ENCODE data around the gene BMAL1.
"Not testable (repeated sequence)": the region's sequence is repeated elsewhere in the genome, so short reads cannot be mapped to it uniquely, and the experiment has no call there.

BMAL1 gene

GRCh38 chr11:13391217-13391616 is 113.6 kb downstream of the BMAL1 start:
- no peak for DNase-seq

- DNase-seq = not testable (repeated sequence)
Observed at GRCh38 chr11:13398335-13398734, 120.7 kb downstream of the BMAL1 start.

- DNase-seq = no peak
Observed at GRCh38 chr11:13405220-13405619, 127.6 kb downstream of the BMAL1 start.

DNA sequence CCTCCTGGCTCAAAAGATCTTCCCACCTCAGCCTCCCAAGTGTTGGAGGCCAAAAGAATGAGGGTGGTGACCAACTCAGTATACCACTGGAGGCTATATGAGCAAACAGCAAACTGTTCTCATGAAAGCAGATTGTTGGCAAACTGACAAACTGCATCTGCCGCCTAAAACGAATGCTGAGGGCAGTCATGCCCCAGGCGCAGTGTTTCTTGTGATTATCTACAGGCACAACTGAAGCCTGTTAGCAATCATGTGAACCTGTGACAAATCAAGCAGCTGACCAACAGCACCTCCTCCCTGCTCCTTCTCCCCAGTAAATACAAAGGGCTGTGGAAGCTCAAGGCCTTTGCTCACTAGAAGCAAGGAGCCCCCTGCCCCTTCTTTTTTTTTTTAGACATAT is 137.6 kb downstream of the BMAL1 start:
- DNase-seq = no peak

DNA sequence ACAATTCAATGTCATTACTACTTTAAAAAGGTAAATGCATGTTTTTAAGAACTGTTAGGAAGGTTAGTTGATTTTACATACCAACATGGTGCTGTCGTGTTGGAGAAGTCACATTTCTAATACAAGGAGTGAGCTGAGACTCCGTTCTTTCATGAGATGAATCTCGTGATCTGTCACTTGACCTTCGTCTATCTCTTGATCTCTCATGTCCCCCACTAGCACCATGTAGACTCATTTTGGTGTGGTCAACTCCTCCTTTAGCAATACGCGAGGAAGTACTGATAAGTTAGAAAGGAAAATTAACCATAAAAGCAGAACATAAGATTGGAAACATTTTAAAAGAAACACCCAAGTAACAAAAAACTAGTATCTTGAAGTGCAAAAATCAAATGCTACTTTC is 144.0 kb downstream of the BMAL1 start:
- DNase-seq = no peak

DNA sequence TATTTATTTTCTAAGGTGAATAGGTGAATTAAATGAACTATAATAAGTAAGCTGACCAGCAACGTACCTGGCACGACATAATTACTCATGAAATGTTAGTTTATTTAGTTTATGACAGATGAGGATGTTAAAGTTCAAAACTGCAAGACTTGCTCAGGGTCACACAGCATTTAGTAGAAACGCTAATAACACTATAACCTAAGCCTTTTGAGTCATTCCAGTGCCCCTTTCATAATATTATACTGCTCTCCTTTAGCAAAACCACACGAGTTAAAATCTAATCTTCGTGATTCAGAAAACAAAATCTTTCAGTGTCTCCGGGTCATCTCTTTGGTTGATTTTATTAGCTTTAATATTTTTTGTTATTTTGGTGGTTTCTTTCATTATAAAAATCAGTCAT is 145.8 kb downstream of the BMAL1 start:
- DNase-seq = no peak

DNA sequence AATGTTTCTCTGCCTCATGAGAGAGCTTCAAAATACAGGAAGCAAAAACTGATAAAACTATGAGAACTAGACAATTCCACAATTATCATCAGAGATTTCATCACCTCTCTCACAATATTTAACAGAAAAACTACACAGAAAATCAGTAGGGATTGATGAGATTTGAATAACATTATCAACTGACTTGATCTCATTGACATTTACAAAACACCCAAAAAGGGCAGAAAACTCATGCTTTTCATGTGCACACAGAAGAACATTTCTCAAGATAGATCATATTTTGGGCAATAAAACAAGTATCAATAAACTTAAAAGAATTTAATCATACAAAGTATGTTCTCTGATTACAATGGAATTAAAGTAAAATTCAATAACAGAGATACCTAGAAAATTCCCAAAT is 149.8 kb downstream of the BMAL1 start:
- DNase-seq = no peak

DNA sequence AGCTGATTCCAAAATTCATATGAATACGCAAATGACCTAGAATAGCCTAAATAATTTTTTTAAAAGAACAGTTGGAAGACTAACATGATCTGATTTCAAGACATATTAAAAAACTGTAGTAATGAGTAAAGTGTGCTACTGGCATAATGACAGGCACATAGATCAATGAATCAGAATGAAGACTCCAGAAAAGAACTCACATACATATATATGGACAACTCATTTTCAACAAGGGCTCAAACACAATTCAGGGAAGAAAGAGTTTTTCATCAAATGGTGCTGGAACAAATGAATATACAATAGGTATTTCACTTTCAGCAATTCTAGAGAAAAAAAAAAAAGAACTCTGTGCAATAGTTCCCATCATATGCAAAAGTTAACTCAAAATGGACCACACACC is 151.7 kb downstream of the BMAL1 start:
- no peak for DNase-seq

DNA sequence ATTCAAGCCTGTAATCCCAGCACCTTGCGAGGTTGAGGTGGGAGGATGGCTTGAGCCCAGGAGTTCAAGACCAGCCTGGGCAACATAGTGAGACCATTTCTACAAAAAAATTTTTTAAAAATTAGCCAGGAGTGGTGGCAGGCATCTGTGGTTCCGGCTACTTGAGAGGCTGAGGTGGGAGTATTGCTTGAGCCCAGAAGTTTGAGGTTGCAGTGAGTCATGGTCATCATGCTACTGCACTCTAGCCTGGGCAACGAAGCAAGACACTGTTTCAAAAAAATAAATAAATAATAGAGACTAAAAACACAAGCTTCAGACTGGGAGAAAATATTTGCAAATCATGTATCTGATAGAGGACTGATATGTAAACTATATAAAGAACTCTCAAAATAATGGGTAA is 152.2 kb downstream of the BMAL1 start:
- no peak for DNase-seq

- DNase-seq = no peak
Observed at GRCh38 chr11:13433437-13433836, 155.8 kb downstream of the BMAL1 start.

GRCh38 chr11:13434247-13435205 is 156.9 kb downstream of the BMAL1 start:
- DNase-seq = no peak

DNA sequence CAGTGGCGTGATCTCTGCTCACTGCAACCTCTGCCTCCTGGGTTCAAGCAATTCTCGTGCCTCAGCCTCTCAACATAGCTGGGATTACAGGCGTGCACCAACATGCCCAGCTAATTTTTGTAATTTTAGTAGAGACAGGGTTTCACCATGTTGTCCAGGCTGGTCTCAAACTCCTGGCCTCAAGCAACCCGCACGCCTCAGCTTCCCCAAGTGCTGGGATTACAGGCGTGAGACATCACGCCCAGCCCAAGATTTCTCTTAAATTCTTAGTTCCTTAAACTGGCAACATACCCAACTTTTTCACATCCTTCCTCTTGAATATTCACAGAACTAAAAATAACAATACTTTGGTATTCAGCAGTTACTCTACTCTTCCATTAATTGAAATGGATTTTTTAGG is 159.2 kb downstream of the BMAL1 start:
- not testable (repeated sequence) for DNase-seq
